ENCODE measurements around the gene G6PC3. TPM values are rescaled to one million over a fixed set of nuclear protein-coding genes. Genes with fewer than 3 reads are reported as not detected.

G6PC3 gene
- total and polyA plus RNA-seq, 8 donors = 9.1 to 54.2 (median 25.3) TPM

DNA sequence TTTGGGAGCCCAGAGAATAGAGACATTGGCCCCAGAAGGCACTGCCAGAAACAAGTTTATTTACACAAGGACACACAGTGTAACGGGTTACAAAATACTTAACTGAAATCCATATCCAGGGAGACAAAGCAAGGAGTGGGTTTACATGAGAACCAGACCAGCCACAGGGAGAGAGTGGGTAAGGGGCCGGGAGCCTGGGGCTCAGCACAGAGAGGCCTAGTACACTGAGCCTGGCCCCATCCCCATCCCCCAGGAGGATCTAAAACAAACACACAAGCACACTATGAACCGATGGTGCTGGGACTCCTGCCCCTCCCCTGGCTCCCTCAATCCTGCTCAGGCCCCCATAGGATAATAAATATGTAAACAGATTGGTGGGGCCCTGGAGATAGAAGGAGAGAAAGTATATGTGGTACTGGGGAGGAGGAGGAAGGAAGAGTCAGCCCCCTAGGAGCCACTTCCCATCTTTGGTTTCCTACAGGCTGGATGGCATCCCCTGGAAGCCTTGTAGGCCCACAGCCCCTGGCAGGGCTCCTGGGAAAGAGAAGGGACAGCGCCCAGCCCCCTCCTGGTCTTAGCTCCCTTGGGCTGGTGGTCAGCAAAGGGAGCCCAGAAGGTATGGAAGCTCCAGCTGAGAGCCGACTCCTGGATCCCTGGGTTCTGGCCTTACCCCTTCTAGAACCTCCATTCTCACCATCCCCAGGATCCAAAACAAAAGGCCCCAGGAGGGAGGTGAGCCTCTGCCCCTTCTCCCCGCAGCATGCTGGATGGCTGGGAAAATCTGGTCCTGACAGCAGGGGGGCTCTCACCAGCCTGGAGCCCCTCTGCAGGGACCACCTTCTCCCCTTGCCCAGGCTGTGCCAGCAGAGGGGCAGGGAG, 6.4 kb downstream of the G6PC3 start:
- peaks cover 0 to under 1% (median under 1%) of the 10 kb centered on the region in 3 donors for H3K4me1 ChIP-seq
- peaks cover 0 to 36% (median 5%) of the 10 kb centered on the region in 3 donors for H3K36me3 ChIP-seq
- 68 to 71% methylated on average over 6 of the region's 6 CpGs for WGBS, 2 donors
- ATAC-seq (peak in 1 of 4 donors; percentile 5), FAIRE-seq (no peak), DNase-seq (peak in 1 of 6 donors; percentile 27)
- H3K27ac ChIP-seq = no peak overlapping the region
- H3K9me3 ChIP-seq = no peaks in the 10 kb centered on the region
- intact Hi-C loops (cut with DNase I) = no loop called here
- H3K27me3 ChIP-seq = no peaks in the 10 kb centered on the region
- TF ChIP-seq CTCF (IDR thresholded peaks at IDR 0.05) = no peak
- no peak overlapping the region for H3K4me3 ChIP-seq

GRCh38 chr17:44077595-44077909, 7.0 kb downstream of the G6PC3 start:
- no peak for TF ChIP-seq CTCF (IDR thresholded peaks at IDR 0.05)
- Histone ChIP-seq H3K27me3 (no peaks in the 10 kb centered on the region), H3K36me3 (peaks cover 0 to 42% (median 5%) of the 10 kb centered on the region in 3 donors), H3K9me3 (no peaks in the 10 kb centered on the region), H3K4me1 (no peaks in the 10 kb centered on the region), H3K27ac (no peak overlapping the region), H3K4me3 (no peak overlapping the region)
- peak in 3 of 4 donors; percentile 6 to 47 (median 9) for ATAC-seq
- no peak for FAIRE-seq
- intact Hi-C loops (cut with DNase I) = no loop called here
- peak in 1 of 6 donors; percentile 19 for DNase-seq
- WGBS, 2 donors = 73 to 81% methylated on average over 4 of the region's 4 CpGs

DNA sequence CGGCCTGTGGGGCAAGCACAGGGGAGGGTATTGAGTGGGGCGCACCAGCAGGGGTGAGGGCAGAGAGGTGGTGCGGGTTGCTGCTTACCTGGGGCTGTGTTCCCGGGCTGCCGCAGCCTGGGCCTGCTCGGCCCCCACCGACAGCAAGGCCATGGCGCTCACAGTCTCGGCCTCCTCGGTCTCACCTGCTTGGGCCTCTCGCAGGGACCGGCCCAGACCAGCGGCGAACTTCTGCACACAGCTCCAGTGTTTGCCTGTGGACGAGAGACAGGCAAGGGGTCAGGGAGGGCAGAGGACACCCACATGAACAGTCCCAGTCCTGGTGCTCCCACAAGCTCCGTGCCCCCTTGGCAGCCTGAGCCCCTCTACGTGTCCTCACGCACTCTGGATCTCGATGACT, 7.9 kb downstream of the G6PC3 start:
- intact Hi-C loops (cut with DNase I) = no loop called here

DNA sequence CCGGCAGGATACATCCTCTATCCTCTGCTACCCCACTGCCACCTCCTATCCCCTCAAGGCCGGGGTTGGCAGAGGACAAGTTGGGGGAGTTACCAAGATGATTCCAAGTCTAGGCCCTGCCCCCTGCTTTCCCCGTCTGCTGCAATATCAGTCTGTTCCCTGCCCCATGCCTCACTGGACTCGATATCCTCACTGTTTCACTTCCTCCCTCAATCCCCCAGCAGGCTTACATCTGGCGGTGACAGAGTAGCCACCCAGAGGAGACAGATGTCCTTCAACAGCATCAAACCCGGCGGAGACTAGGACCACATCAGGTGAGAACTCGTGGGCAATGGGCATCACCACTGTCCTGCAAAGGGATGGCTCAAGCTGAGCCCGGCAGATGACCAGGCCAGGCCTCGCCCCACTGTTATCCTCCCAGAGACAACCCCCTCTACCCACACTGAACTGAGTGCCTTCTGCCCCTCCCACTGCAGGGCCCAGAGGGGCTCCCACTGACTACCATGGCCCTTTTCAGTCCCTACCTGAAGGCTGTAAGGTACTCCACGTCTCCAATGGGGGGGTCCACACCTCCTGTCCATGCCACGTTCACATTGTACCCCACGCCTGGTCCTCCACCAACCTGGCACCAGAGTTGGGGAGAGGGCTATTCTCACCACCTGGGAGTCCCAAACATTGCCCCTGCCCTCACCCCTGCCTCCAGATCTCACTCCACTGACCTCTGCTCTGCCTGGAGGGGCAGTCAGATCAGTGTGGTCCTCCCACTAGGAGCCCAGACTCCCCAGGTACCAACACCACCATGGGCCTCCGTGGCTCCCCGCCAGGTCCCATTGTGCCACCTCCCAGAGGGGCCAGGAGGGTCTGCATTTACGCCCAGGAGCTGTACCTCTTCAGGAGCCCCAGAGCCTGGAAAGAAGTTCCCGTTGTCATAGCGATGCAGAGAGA, 9.6 kb downstream of the G6PC3 start:
- Histone ChIP-seq H3K9me3 (no peaks in the 10 kb centered on the region), H3K36me3 (peaks cover 0 to 51% (median 5%) of the 10 kb centered on the region in 3 donors), H3K27ac (no peak overlapping the region), H3K4me3 (no peak overlapping the region), H3K27me3 (no peaks in the 10 kb centered on the region), H3K4me1 (no peaks in the 10 kb centered on the region)
- intact Hi-C loops (cut with DNase I) = no loop called here
- ATAC-seq (no peak), FAIRE-seq (no peak), DNase-seq (peak in 1 of 6 donors; percentile 69)
- 85 to 88% methylated on average over 18 of the region's 18 CpGs for WGBS, 2 donors
- no peak for TF ChIP-seq CTCF (IDR thresholded peaks at IDR 0.05)

More for the DNA sequence above, 7.9 kb downstream of the G6PC3 start:
- 91 to 92% methylated on average over 18 to 19 of the region's 19 CpGs for WGBS, 2 donors
- TF ChIP-seq CTCF (IDR thresholded peaks at IDR 0.05) = no peak
- Histone ChIP-seq H3K27ac (no peak overlapping the region), H3K36me3 (peaks cover 0 to 49% (median 5%) of the 10 kb centered on the region in 3 donors), H3K4me3 (no peak overlapping the region), H3K27me3 (no peaks in the 10 kb centered on the region), H3K4me1 (no peaks in the 10 kb centered on the region), H3K9me3 (no peaks in the 10 kb centered on the region)
- ATAC-seq (no peak), DNase-seq (peak in 1 of 6 donors; percentile 68), FAIRE-seq (no peak)
